Colonic mucosa (tissue), 4 donors: ENCODE results near the gene SLC6A11. TPM values are rescaled to one million over a fixed set of nuclear protein-coding genes. Genes with fewer than 3 reads are reported as not detected.

ENCODE experiments used
- DNase-seq: peaks from one replicate; pipeline ENCODE4 v3.0.0-alpha.2; 2020
- H3K27ac ChIP-seq: fragments of 200-600 bp; one replicate; pipeline ENCODE4 v1.8.0; 2021
- H3K27me3 ChIP-seq: fragments of 200-600 bp; one replicate; pipeline ENCODE4 v1.8.0; 2021
- H3K36me3 ChIP-seq: fragments of 200-600 bp; one replicate; pipeline ENCODE4 v1.8.0; 2021
- H3K4me1 ChIP-seq: fragments of 200-600 bp; one replicate; pipeline ENCODE4 v1.8.0; 2021; ENCODE audit warnings: mild to moderate bottlenecking
- H3K4me3 ChIP-seq: fragments of 200-600 bp; one replicate; pipeline ENCODE4 v1.8.0; 2021
- H3K9ac ChIP-seq, 2 donors: one replicate each; pipeline ENCODE4 v1.7.0; 2013; ENCODE audit warnings: control low read depth in 2 of 2, low read depth in 2 of 2, low read length in 2 of 2
- H3K9me3 ChIP-seq: fragments of 200-600 bp; one replicate; pipeline ENCODE4 v1.8.0; 2021
- intact Hi-C: fragments of 100-400 bp; cut with DNase I; formaldehyde crosslinking; loops from one replicate; pipeline ENCODE4 v1.14.1; 2022
- total RNA-seq, 2 donors: library from RNA; stranded (reverse); fragmentation: NEBNext Ultra II Directional in 1 of 2; extraction: Animal tissue kit (Norgen Biotek cat#: 25700) in 1 of 2; gene quantifications; one replicate each; pipeline ENCODE4 v1.2.1, GENCODE V29; 2021
- TF ChIP-seq, protein P1 (sequence below): fragments of 200-600 bp; IDR thresholded peaks from one replicate; pipeline ENCODE4 v1.8.0; 2022; ENCODE audit warnings: antibody characterized with exemption, mild to moderate bottlenecking
- donor health status: healthy.
- donor health status: DM: no; HTN: no; CAD: no.
- donor health status: DM: no; HTN: no; CAD: no.

Gene SLC6A11
- total RNA-seq, 2 donors from 2014 or later: not detected

DNA sequence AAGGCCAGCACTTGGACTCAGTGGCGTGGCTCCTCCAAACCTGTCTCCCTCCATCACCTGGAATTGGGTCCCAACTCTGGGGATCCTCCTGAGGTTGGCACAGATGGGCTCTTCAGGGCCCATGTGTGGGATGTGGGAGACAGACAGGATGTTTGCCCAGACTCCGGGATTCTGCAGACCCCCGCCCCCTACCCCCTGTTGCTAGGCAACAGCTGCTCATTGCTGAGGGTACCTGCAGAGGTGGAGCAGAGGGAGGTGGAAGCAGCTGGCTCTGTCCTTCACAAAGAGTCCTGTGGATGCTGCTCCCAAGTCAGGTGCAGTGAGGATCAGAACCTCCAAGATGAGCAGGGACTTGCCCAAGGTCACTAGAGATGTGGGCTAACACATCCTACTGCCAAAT lies 136.5 kb downstream of the SLC6A11 start:
- Histone ChIP-seq H3K4me3 (no peak overlapping the region), H3K9ac (no peak overlapping the region)
- intact Hi-C loops: no loop called here

DNA sequence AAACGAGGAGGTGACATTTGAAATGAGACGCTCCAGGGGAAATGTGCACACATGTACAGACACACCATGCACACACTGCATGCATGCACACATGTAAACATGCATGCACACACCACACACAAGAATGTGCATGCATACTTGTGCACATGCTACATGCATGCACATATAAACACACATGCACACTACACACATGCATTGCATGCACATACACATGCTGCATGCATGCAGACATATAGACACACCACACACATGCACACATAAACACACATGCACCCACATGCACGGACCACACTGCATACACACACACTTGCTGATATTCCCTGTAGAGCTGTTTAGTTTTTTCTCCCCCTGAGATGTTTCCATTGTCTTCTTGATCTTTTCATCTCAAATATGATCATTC lies 138.7 kb downstream of the SLC6A11 start:
- no peak for DNase-seq
- intact Hi-C loops: no loop called here
- H3K9ac ChIP-seq: peak overlapping the region in 1 of 2 donors; percentile 12
- H3K27me3 ChIP-seq: no peaks in the 10 kb centered on the region
- H3K4me1 ChIP-seq: no peaks in the 10 kb centered on the region
- TF ChIP-seq, protein P1, sequence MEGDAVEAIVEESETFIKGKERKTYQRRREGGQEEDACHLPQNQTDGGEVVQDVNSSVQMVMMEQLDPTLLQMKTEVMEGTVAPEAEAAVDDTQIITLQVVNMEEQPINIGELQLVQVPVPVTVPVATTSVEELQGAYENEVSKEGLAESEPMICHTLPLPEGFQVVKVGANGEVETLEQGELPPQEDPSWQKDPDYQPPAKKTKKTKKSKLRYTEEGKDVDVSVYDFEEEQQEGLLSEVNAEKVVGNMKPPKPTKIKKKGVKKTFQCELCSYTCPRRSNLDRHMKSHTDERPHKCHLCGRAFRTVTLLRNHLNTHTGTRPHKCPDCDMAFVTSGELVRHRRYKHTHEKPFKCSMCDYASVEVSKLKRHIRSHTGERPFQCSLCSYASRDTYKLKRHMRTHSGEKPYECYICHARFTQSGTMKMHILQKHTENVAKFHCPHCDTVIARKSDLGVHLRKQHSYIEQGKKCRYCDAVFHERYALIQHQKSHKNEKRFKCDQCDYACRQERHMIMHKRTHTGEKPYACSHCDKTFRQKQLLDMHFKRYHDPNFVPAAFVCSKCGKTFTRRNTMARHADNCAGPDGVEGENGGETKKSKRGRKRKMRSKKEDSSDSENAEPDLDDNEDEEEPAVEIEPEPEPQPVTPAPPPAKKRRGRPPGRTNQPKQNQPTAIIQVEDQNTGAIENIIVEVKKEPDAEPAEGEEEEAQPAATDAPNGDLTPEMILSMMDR: no peak
- no peak overlapping the region for H3K4me3 ChIP-seq
- no peaks in the 10 kb centered on the region for H3K9me3 ChIP-seq
- H3K36me3 ChIP-seq: no peaks in the 10 kb centered on the region
- H3K27ac ChIP-seq: no peak overlapping the region

More for the DNA sequence above, 136.5 kb downstream of the SLC6A11 start:
- TF ChIP-seq, protein P1: no peak
- no peaks in the 10 kb centered on the region for H3K9me3 ChIP-seq
- no peaks in the 10 kb centered on the region for H3K27me3 ChIP-seq
- H3K36me3 ChIP-seq: no peaks in the 10 kb centered on the region
- no peaks in the 10 kb centered on the region for H3K4me1 ChIP-seq
- DNase-seq: no peak
- H3K27ac ChIP-seq: no peak overlapping the region

DNA sequence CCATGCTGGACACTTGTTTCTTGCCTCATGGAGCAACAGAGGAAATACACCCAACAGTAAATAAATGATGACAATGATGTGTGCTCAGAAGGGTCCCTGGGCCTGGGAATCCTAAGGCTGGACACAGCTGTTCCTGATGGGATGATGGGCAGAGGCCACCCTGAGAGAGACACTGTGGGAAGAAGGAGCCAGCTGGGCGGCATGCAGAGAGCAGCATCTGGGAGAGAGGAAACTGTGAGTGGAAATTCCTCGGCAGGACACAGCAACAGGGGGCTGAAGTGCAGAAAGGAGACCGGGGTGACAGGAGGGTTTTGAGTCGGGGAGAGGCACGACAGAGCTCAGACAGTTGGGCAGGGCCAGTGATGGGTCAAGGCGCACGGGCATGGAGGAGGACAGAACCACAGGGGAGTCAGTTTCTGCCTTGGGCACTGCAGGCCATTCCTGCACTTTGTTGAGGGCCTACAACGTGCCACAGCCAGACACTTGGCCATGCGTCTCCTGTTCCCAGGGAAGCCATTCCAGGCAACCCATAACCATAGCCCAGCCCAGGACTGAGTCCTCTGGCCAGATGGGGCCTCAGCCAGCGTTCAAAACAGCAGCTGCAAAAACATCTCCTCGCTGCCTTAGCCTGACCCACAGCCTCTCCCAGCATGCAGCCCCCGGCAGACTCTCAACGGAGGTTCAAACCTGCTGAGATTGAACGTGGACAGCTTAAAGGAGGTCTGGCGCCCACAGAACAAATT lies 139.9 kb downstream of the SLC6A11 start:
- Histone ChIP-seq H3K27me3 (no peaks in the 10 kb centered on the region), H3K4me3 (no peak overlapping the region), H3K4me1 (no peaks in the 10 kb centered on the region), H3K27ac (no peak overlapping the region), H3K9me3 (no peaks in the 10 kb centered on the region), H3K9ac (peak overlapping the region in 1 of 2 donors; percentile 24), H3K36me3 (no peaks in the 10 kb centered on the region)
- no peak for DNase-seq
- intact Hi-C loops: no loop called here
- TF ChIP-seq, protein P1: no peak

DNA sequence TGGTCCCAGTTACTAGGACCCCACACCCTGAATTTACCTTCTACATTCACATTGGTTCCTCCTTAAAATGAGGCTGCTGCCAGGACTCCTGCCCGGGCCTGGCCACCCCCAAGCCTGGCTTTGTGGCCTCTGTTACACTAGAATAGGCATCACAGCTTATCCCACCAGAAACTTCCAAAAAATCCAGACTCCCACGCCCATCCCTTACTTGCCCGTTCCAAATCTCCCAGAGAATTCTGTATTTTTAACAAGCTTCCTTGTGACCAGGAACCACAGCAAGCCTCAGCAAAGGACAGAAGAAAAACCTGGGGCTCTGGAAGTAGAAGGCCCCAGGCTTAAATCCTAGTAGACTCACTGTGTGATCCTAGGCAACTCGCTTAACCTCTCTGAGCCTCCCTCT lies 140.5 kb downstream of the SLC6A11 start:
- Histone ChIP-seq H3K4me1 (no peaks in the 10 kb centered on the region), H3K9me3 (no peaks in the 10 kb centered on the region), H3K9ac (no peak overlapping the region), H3K4me3 (no peak overlapping the region), H3K27ac (no peak overlapping the region), H3K27me3 (no peaks in the 10 kb centered on the region), H3K36me3 (no peaks in the 10 kb centered on the region)
- TF ChIP-seq, protein P1: no peak
- no peak for DNase-seq
- intact Hi-C loops: no loop called here

DNA sequence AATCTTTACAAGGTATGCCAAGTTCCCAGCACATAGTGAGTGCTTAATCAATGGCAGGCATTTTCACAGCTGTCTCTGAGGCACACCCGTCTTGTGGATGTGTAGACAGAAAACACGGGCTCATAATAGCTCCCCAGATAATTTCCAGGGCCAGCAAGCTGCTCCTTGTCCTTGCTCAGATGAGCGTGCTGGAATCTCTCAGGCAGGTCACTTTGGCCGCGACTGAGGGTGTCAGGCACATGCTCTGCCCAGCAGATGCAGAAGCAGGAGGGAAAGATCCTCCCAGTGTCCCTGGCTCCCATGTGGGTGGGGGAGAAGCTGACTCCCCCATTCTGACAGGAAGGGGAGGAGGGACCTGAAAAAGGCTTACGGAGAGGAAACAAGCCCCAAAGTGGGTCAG lies 141.0 kb downstream of the SLC6A11 start:
- Histone ChIP-seq H3K9ac (no peak overlapping the region), H3K4me1 (no peaks in the 10 kb centered on the region), H3K9me3 (no peaks in the 10 kb centered on the region), H3K27ac (no peak overlapping the region), H3K4me3 (no peak overlapping the region), H3K36me3 (no peaks in the 10 kb centered on the region), H3K27me3 (no peaks in the 10 kb centered on the region)
- TF ChIP-seq, protein P1: no peak
- intact Hi-C loops: no loop called here
- no peak for DNase-seq
